Activated CD8-positive, alpha-beta T cell treated with anti-CD3 and anti-CD28 coated beads, Interleukin-2, amount 10 ng/mL, durations not matched to agents 7 days and 5 days (primary cell): ENCODE data around the gene SAMD7. TPM values are rescaled to one million over a fixed set of nuclear protein-coding genes. Genes with fewer than 3 reads are reported as not detected.
A peak's percentile ranks its signal among the peaks of the same experiment; 100 is the strongest.

Experiments used
- ATAC-seq: fragments of 150-1000 bp; cut with Tn5 transposase; one replicate; pipeline ENCODE4 v1.10.0; 2021; ENCODE audit warnings: moderate library complexity
- CTCF ChIA-PET: fragments of 350-600 bp; sonication (Branson Sonifier 250); formaldehyde crosslinking; loops from one replicate; lab custom pipeline; 2021; ENCODE audit warnings: antibody characterized with exemption; lab: Charles Lee
- POLR2A ChIA-PET: fragments of 350-600 bp; sonication (Branson Sonifier 250); formaldehyde crosslinking; loops from one replicate; lab custom pipeline; 2021; ENCODE audit warnings: antibody characterized with exemption; lab: Charles Lee
- DNase-seq: peaks from one replicate; pipeline ENCODE4 v3.0.0-alpha.2; 2020
- H3K27ac Mint-ChIP-seq: one replicate; pipeline ENCODE4 v1.8.0; 2021; ENCODE audit warnings: mild to moderate bottlenecking, mixed read lengths
- H3K27me3 Mint-ChIP-seq: one replicate; pipeline ENCODE4 v1.8.0; 2021; ENCODE audit warnings: low read depth, mixed read lengths
- H3K36me3 Mint-ChIP-seq: one replicate; pipeline ENCODE4 v1.8.0; 2021; ENCODE audit warnings: low read depth, mixed read lengths
- H3K4me1 Mint-ChIP-seq: one replicate; pipeline ENCODE4 v1.8.0; 2021; ENCODE audit warnings: low read depth, mixed read lengths
- H3K4me3 Mint-ChIP-seq: one replicate; pipeline ENCODE4 v1.8.0; 2021; ENCODE audit warnings: mild to moderate bottlenecking, mixed read lengths
- H3K9me3 Mint-ChIP-seq: one replicate; pipeline ENCODE4 v1.8.0; 2022; ENCODE audit warnings: mixed read lengths; ENCODE audit not compliant: insufficient read depth
- total RNA-seq, 2 experiments: library from RNA; stranded (reverse); gene quantifications; one replicate each; pipeline ENCODE4 v1.2.3, GENCODE V29; 2021

Gene SAMD7
- total RNA-seq, 2 experiments from 2014 or later = not detected

GRCh38 chr3:169968224-169968885, 57.0 kb downstream of the SAMD7 start:
- Mint-ChIP-seq H3K36me3 (peaks cover 20% of the 10 kb centered on the region), H3K27me3 (no peaks in the 10 kb centered on the region), H3K9me3 (no peaks in the 10 kb centered on the region), H3K27ac (no peak overlapping the region), H3K4me1 (peaks cover 45% of the 10 kb centered on the region), H3K4me3 (peak overlapping the region; percentile 82)
- ChIA-PET POLR2A (interaction anchor here (0.5 to 1.8 kb wide), 4 partner anchors 42 to 894 kb away, joined by 3 to 6 read pairs (median 4); partner anchors contain the start of gene PHC3), CTCF (interaction anchor here (1.1 to 4.0 kb wide), 5 partner anchors 10 to 106 kb away, joined by 3 to 20 read pairs (median 5); no protein-coding TSS in a partner anchor)
- no peak for ATAC-seq
- DNase-seq = no peak

GRCh38 chr3:169969174-169970095, 58.1 kb downstream of the SAMD7 start:
- ATAC-seq (no peak), DNase-seq (no peak)
- Mint-ChIP-seq H3K4me1 (peaks cover 45% of the 10 kb centered on the region), H3K27me3 (no peaks in the 10 kb centered on the region), H3K36me3 (peaks cover 25% of the 10 kb centered on the region), H3K9me3 (no peaks in the 10 kb centered on the region), H3K4me3 (no peak overlapping the region), H3K27ac (no peak overlapping the region)
- CTCF ChIA-PET = interaction anchor here (1.1 to 2.0 kb wide), 2 partner anchors 39 to 107 kb away, joined by 4 to 5 read pairs; no protein-coding TSS in a partner anchor
- POLR2A ChIA-PET = no interaction called here

- no peak for DNase-seq
- ChIA-PET CTCF (no interaction called here), POLR2A (no interaction called here)
- Mint-ChIP-seq H3K9me3 (no peaks in the 10 kb centered on the region), H3K27ac (no peak overlapping the region), H3K27me3 (no peaks in the 10 kb centered on the region), H3K4me3 (no peak overlapping the region), H3K4me1 (peaks cover 45% of the 10 kb centered on the region), H3K36me3 (peaks cover 29% of the 10 kb centered on the region)
- ATAC-seq = no peak
Observed at GRCh38 chr3:169970847-169971246, 59.5 kb downstream of the SAMD7 start.

GRCh38 chr3:169971522-169971921, 60.1 kb downstream of the SAMD7 start:
- Mint-ChIP-seq H3K9me3 (no peaks in the 10 kb centered on the region), H3K27me3 (no peaks in the 10 kb centered on the region), H3K36me3 (peaks cover 33% of the 10 kb centered on the region), H3K4me1 (peaks cover 38% of the 10 kb centered on the region), H3K4me3 (no peak overlapping the region), H3K27ac (no peak overlapping the region)
- ChIA-PET POLR2A (no interaction called here), CTCF (no interaction called here)
- DNase-seq = no peak
- no peak for ATAC-seq

GRCh38 chr3:169980055-169980454, 68.7 kb downstream of the SAMD7 start:
- POLR2A ChIA-PET = interaction anchor here (0.7 kb wide), 1 partner anchor 1063 kb away, joined by 3 read pairs; no protein-coding TSS in a partner anchor
- no peak for DNase-seq
- ATAC-seq = no peak
- Mint-ChIP-seq H3K4me1 (no peaks in the 10 kb centered on the region), H3K27me3 (no peaks in the 10 kb centered on the region), H3K9me3 (no peaks in the 10 kb centered on the region), H3K4me3 (no peak overlapping the region), H3K36me3 (peaks cover 50% of the 10 kb centered on the region), H3K27ac (no peak overlapping the region)
- CTCF ChIA-PET = interaction anchor here (4.1 kb wide), 1 partner anchor 13 kb away, joined by 20 read pairs; the partner anchor contains the start of gene SEC62

- DNase-seq = no peak
- POLR2A ChIA-PET = interaction anchor here (1.3 kb wide), 1 partner anchor 17 kb away, joined by 3 read pairs; the partner anchor contains the start of gene SEC62
- no peaks in the 10 kb centered on the region for H3K4me1 Mint-ChIP-seq
- ATAC-seq = no peak
- H3K36me3 Mint-ChIP-seq = peaks cover 47% of the 10 kb centered on the region
- no peaks in the 10 kb centered on the region for H3K9me3 Mint-ChIP-seq
- H3K4me3 Mint-ChIP-seq = no peak overlapping the region
- no peak overlapping the region for H3K27ac Mint-ChIP-seq
- CTCF ChIA-PET = interaction anchor here (2.3 kb wide), 1 partner anchor 17 kb away, joined by 8 read pairs; the partner anchor contains the start of gene SEC62
- H3K27me3 Mint-ChIP-seq = no peaks in the 10 kb centered on the region
Observed at GRCh38 chr3:169984292-169984691, 72.9 kb downstream of the SAMD7 start.

Other genes with a start within 250 kb of the SAMD7 start
- gene MECOM, start 247.9 kb upstream of the SAMD7 start, total RNA-seq = not detected
- gene TERC, start 146.5 kb upstream of the SAMD7 start, total RNA-seq = 10 to 100 TPM in 1 of 2 experiments, 1 to 10 TPM in 1; 6.9 to 10.8 TPM
- under 1 TPM; 0.65 to 0.66 TPM for gene ACTRT3, start 142.0 kb upstream of the SAMD7 start, total RNA-seq
- gene MYNN, start 138.2 kb upstream of the SAMD7 start, total RNA-seq = 10 to 100 TPM; 15.7 to 16.4 TPM
- gene LRRIQ4, start 98.7 kb upstream of the SAMD7 start, total RNA-seq = under 1 TPM; 0.13 to 0.16 TPM
- 10 to 100 TPM; 12.0 to 15.0 TPM for gene LRRC34, start 98.7 kb upstream of the SAMD7 start, total RNA-seq
- gene LRRC31, start 41.6 kb upstream of the SAMD7 start, total RNA-seq = not detected
- 10 to 100 TPM; 46.5 to 49.9 TPM for gene SEC62, start 55.2 kb downstream of the SAMD7 start, total RNA-seq
- 1 to 10 TPM; 5.0 to 7.4 TPM for gene GPR160, start 126.4 kb downstream of the SAMD7 start, total RNA-seq